Cardiac muscle cell (in vitro differentiated cells and primary cell): Measurements from ENCODE around the gene ERC1. TPM values are rescaled to one million over a fixed set of nuclear protein-coding genes. Genes with fewer than 3 reads are reported as not detected.

Experiments used
- DNase-seq, 2 donors: peaks; one replicate each; pipeline versions ENCODE4 v3.0.0 to v3.0.0-alpha.2; 2010 to 2017; ENCODE audit warnings: low read depth in 1 of 2, low spot score in 1 of 2
- H3K27ac ChIP-seq: fragments of 200-600 bp; sonication (generic); 2 replicates; pipeline ENCODE4 v1.5.1; 2016
- H3K27me3 ChIP-seq: fragments of 200-600 bp; sonication (generic); 2 replicates; pipeline ENCODE4 v1.6.0; 2016; ENCODE audit warnings: control low read depth
- H3K36me3 ChIP-seq: fragments of 200-600 bp; sonication (generic); 2 replicates; pipeline ENCODE4 v1.5.1; 2016; ENCODE audit warnings: control low read depth
- H3K4me1 ChIP-seq: fragments of 200-600 bp; sonication (generic); 2 replicates; pipeline ENCODE4 v1.8.1; 2017; ENCODE audit warnings: low read depth, mild to moderate bottlenecking, mixed run types
- H3K4me3 ChIP-seq: fragments of 200-600 bp; sonication (generic); 2 replicates; pipeline ENCODE4 v1.5.1; 2016; ENCODE audit warnings: mild to moderate bottlenecking
- H3K9me3 ChIP-seq: fragments of 200-600 bp; sonication (generic); 2 replicates; pipeline ENCODE4 v1.5.1; 2017; ENCODE audit warnings: low read depth, mild to moderate bottlenecking, control low read depth
- CTCF ChIP-seq: IDR thresholded peaks from 2 replicates; pipeline ENCODE4 v1.5.1; 2012; ENCODE audit warnings: low read depth, mild to moderate bottlenecking, low read length
- polyA plus RNA-seq: library from polyadenylated mRNA; unstranded; fragments of >200 nt; fragmentation: Nextera tagmentation; extraction: Ambion mirVana; gene quantifications from 2 replicates; pipeline ENCODE4 v1.2.1, GENCODE V29; 2016
- total RNA-seq: library from RNA; depleted of rRNA; stranded (reverse); fragments of >200 nt; gene quantifications from 2 replicates; pipeline ENCODE4 v1.2.3, GENCODE V29; 2016

ERC1 gene
- total and polyA plus RNA-seq, 2 experiments from 2014 or later, result 34.1 to 46.3 TPM

- DNase-seq, result no peak
- no peaks in the 10 kb centered on the region for H3K27me3 ChIP-seq
- H3K36me3 ChIP-seq, result no peaks in the 10 kb centered on the region
- H3K9me3 ChIP-seq, result no peaks in the 10 kb centered on the region
- no peak overlapping the region for H3K27ac ChIP-seq
- no peak for TF ChIP-seq CTCF
- H3K4me1 ChIP-seq, result peaks cover 27% of the 10 kb centered on the region
- H3K4me3 ChIP-seq, result no peak overlapping the region
Observed at GRCh38 chr12:1283316-1283715, 292.3 kb downstream of the ERC1 start.

GRCh38 chr12:1284611-1285010, 293.6 kb downstream of the ERC1 start:
- H3K27me3 ChIP-seq, result no peaks in the 10 kb centered on the region
- no peak for DNase-seq

GRCh38 chr12:1287446-1287975, 296.5 kb downstream of the ERC1 start:
- Histone ChIP-seq H3K4me3 (no peak overlapping the region), H3K4me1 (no peaks in the 10 kb centered on the region), H3K9me3 (no peaks in the 10 kb centered on the region), H3K36me3 (no peaks in the 10 kb centered on the region), H3K27ac (no peak overlapping the region), H3K27me3 (no peaks in the 10 kb centered on the region)
- no peak for DNase-seq
- TF ChIP-seq CTCF, result no peak

More at GRCh38 chr12:1284611-1285010, 293.6 kb downstream of the ERC1 start:
- Histone ChIP-seq H3K4me3 (no peak overlapping the region), H3K4me1 (peaks cover 16% of the 10 kb centered on the region), H3K9me3 (no peaks in the 10 kb centered on the region), H3K27ac (no peak overlapping the region), H3K36me3 (no peaks in the 10 kb centered on the region)
- no peak for TF ChIP-seq CTCF

- Histone ChIP-seq H3K36me3 (no peaks in the 10 kb centered on the region), H3K4me1 (no peaks in the 10 kb centered on the region), H3K9me3 (no peaks in the 10 kb centered on the region), H3K27me3 (no peaks in the 10 kb centered on the region), H3K4me3 (no peak overlapping the region), H3K27ac (no peak overlapping the region)
- no peak for DNase-seq
- no peak for TF ChIP-seq CTCF
Observed at GRCh38 chr12:1288333-1288732, 297.3 kb downstream of the ERC1 start.

- no peak for DNase-seq
- H3K27me3 ChIP-seq, result no peaks in the 10 kb centered on the region
- TF ChIP-seq CTCF, result no peak
- no peaks in the 10 kb centered on the region for H3K9me3 ChIP-seq
- peak overlapping the region; percentile 42 for H3K27ac ChIP-seq
- H3K4me1 ChIP-seq, result no peaks in the 10 kb centered on the region
- H3K36me3 ChIP-seq, result no peaks in the 10 kb centered on the region
- no peak overlapping the region for H3K4me3 ChIP-seq
Observed at GRCh38 chr12:1289371-1290155, 298.5 kb downstream of the ERC1 start.
